Mesodermal cell (in vitro differentiated cells): Measurements from ENCODE around the gene POMT2.
A peak's percentile ranks its signal among the peaks of the same experiment; 100 is the strongest.
"Not testable (repeated sequence)": the region's sequence is repeated elsewhere in the genome, so short reads cannot be mapped to it uniquely, and the experiment has no call there.

Experiments
- H3K27ac ChIP-seq: 2 replicates; pipeline ENCODE4 v1.7.0; 2013; ENCODE audit warnings: mild to moderate bottlenecking, low read depth, low read length, moderate library complexity; ENCODE audit not compliant: severe bottlenecking
- H3K36me3 ChIP-seq: 2 replicates; pipeline ENCODE4 v1.7.1; 2013; ENCODE audit warnings: mild to moderate bottlenecking, low read length, moderate library complexity; ENCODE audit not compliant: control insufficient read depth, insufficient read depth
- H3K4me1 ChIP-seq: one replicate; pipeline ENCODE4 v1.7.1; 2013; ENCODE audit warnings: mild to moderate bottlenecking, low read length; ENCODE audit not compliant: insufficient read depth, control insufficient read depth, poor library complexity, severe bottlenecking
- H3K4me3 ChIP-seq: 2 replicates; pipeline ENCODE4 v1.7.0; 2013; ENCODE audit warnings: low read length, control low read depth, mild to moderate bottlenecking; ENCODE audit not compliant: insufficient read depth, poor library complexity, severe bottlenecking; ENCODE audit errors: extremely low read depth
- H3K9me3 ChIP-seq: 2 replicates; pipeline ENCODE4 v1.7.1; 2013; ENCODE audit warnings: mild to moderate bottlenecking, low read length, moderate library complexity; ENCODE audit not compliant: control insufficient read depth
- WGBS, 2 experiments: methylation state at CpG; one replicate each; pipeline ENCODE4 v1.1.5; 2013; ENCODE audit warnings: missing lambda C conversion rate in 2 of 2; ENCODE audit not compliant: insufficient coverage in 2 of 2; 5-methylcytosine and 5-hydroxymethylcytosine counted together

POMT2 gene

GRCh38 chr14:77324816-77325745 lies 4.4 kb upstream of the POMT2 start:
- Histone ChIP-seq H3K4me3 (no peak overlapping the region), H3K4me1 (peaks cover 7% of the 10 kb centered on the region), H3K27ac (no peak overlapping the region), H3K36me3 (no peaks in the 10 kb centered on the region), H3K9me3 (no peaks in the 10 kb centered on the region)
- 87 to 96% methylated on average over 3 of the region's 11 CpGs for WGBS, 2 experiments

GRCh38 chr14:77324289-77324688 lies 3.6 kb upstream of the POMT2 start:
- no peaks in the 10 kb centered on the region for H3K9me3 ChIP-seq
- H3K27ac ChIP-seq: no peak overlapping the region
- WGBS, 2 experiments: 92 to 100% methylated on average over 3 of the region's 3 CpGs
- no peak overlapping the region for H3K4me3 ChIP-seq
- H3K4me1 ChIP-seq: peaks cover 7% of the 10 kb centered on the region
- H3K36me3 ChIP-seq: no peaks in the 10 kb centered on the region

GRCh38 chr14:77323571-77323970 lies 2.9 kb upstream of the POMT2 start:
- 79 to 100% methylated on average over 4 of the region's 4 CpGs for WGBS, 2 experiments
- no peaks in the 10 kb centered on the region for H3K9me3 ChIP-seq
- H3K4me3 ChIP-seq: no peak overlapping the region
- H3K27ac ChIP-seq: no peak overlapping the region
- no peaks in the 10 kb centered on the region for H3K36me3 ChIP-seq
- peaks cover 7% of the 10 kb centered on the region for H3K4me1 ChIP-seq

GRCh38 chr14:77322951-77323350 lies 2.3 kb upstream of the POMT2 start:
- Histone ChIP-seq H3K36me3 (no peaks in the 10 kb centered on the region), H3K27ac (no peak overlapping the region), H3K9me3 (no peaks in the 10 kb centered on the region), H3K4me1 (peaks cover 7% of the 10 kb centered on the region), H3K4me3 (no peak overlapping the region)
- 94 to 100% methylated on average over 3 to 5 of the region's 5 CpGs for WGBS, 2 experiments

- H3K9me3 ChIP-seq: no peaks in the 10 kb centered on the region
- 89 to 96% methylated on average over 5 of the region's 5 CpGs for WGBS, 2 experiments
- peaks cover 7% of the 10 kb centered on the region for H3K4me1 ChIP-seq
- H3K27ac ChIP-seq: no peak overlapping the region
- H3K4me3 ChIP-seq: peak overlapping the region; percentile 99
- no peaks in the 10 kb centered on the region for H3K36me3 ChIP-seq
Measured at GRCh38 chr14:77322250-77322902, 1.7 kb upstream of the POMT2 start.

GRCh38 chr14:77319422-77319821 lies 1.3 kb downstream of the POMT2 start:
- H3K4me1 ChIP-seq: peaks cover 21% of the 10 kb centered on the region
- no peaks in the 10 kb centered on the region for H3K9me3 ChIP-seq
- peak overlapping the region; percentile 99 for H3K4me3 ChIP-seq
- 70 to 76% methylated on average over 5 of the region's 5 CpGs for WGBS, 2 experiments
- peak overlapping the region; percentile 98 for H3K27ac ChIP-seq
- H3K36me3 ChIP-seq: no peaks in the 10 kb centered on the region

- not testable (repeated sequence) for H3K4me3 ChIP-seq, H3K36me3 ChIP-seq, H3K27ac ChIP-seq, H3K9me3 ChIP-seq
- H3K4me1 ChIP-seq: peaks cover 28% of the 10 kb centered on the region
- 81 to 86% methylated on average over 7 to 9 of the region's 11 CpGs for WGBS, 2 experiments
Measured at GRCh38 chr14:77318756-77319155, 1.9 kb downstream of the POMT2 start.

- no peaks in the 10 kb centered on the region for H3K9me3 ChIP-seq
- 97 to 98% methylated on average over 4 of the region's 5 CpGs for WGBS, 2 experiments
- H3K27ac ChIP-seq: no peak overlapping the region
- no peaks in the 10 kb centered on the region for H3K36me3 ChIP-seq
- no peak overlapping the region for H3K4me3 ChIP-seq
- H3K4me1 ChIP-seq: peaks cover 34% of the 10 kb centered on the region
Measured at GRCh38 chr14:77318006-77318553, 2.6 kb downstream of the POMT2 start.

- no peaks in the 10 kb centered on the region for H3K9me3 ChIP-seq
- no peaks in the 10 kb centered on the region for H3K36me3 ChIP-seq
- no peak overlapping the region for H3K27ac ChIP-seq
- peaks cover 35% of the 10 kb centered on the region for H3K4me1 ChIP-seq
- 81 to 83% methylated on average over 5 of the region's 5 CpGs for WGBS, 2 experiments
- H3K4me3 ChIP-seq: no peak overlapping the region
Measured at GRCh38 chr14:77316872-77317301, 3.8 kb downstream of the POMT2 start.

GRCh38 chr14:77316195-77316505 lies 4.5 kb downstream of the POMT2 start:
- Histone ChIP-seq H3K4me1 (peaks cover 35% of the 10 kb centered on the region), H3K36me3 (peaks cover 5% of the 10 kb centered on the region), H3K4me3 (no peak overlapping the region), H3K27ac (no peak overlapping the region), H3K9me3 (no peaks in the 10 kb centered on the region)
- 38 to 43% methylated on average over 1 of the region's 1 CpG for WGBS, 2 experiments
